HEK293 (cell line): ENCODE results near the gene CDPF1.

ENCODE experiments used
- CTCF ChIA-PET: fragments of 350-600 bp; formaldehyde crosslinking; extraction: SDS; loops from one replicate; lab custom pipeline; 2021; ENCODE audit warnings: antibody characterized with exemption; lab: Yijun Ruan, JAX
- POLR2A ChIA-PET: fragments of 300-600 bp; formaldehyde crosslinking; extraction: SDS; loops from one replicate; lab custom pipeline; 2020; ENCODE audit warnings: antibody characterized with exemption, inconsistent platforms; lab: Yijun Ruan, JAX
- H3K27ac ChIP-seq: fragments of 200-500 bp; sonication (Bioruptor generic); 2 replicates; pipeline ENCODE4 v1.5.1; 2014; ENCODE audit warnings: low read depth, low read length, control low read depth, inconsistent platforms; ENCODE audit errors: extremely low read depth
- H3K36me3 ChIP-seq, 2 experiments: fragments of 200-500 bp in 1 of 2; sonication (Bioruptor generic) in 1 of 2; 1 replicate in 1 of 2; 2 replicates in 1 of 2; pipeline ENCODE4 v1.5.1; 2014 to 2017; ENCODE audit warnings: inconsistent platforms in 2 of 2, low read length in 2 of 2; ENCODE audit not compliant: control insufficient read depth in 2 of 2, insufficient read depth in 1 of 2
- H3K4me1 ChIP-seq: fragments of 200-500 bp; sonication (Bioruptor generic); 2 replicates; pipeline ENCODE4 v1.5.1; 2014; ENCODE audit warnings: mild to moderate bottlenecking, low read length, inconsistent platforms; ENCODE audit not compliant: control insufficient read depth, insufficient read depth
- H3K4me3 ChIP-seq: 2 replicates; pipeline ENCODE4 v1.5.1; 2011; ENCODE audit warnings: low read depth, mild to moderate bottlenecking, control low read depth, low read length, moderate library complexity
- H3K9me3 ChIP-seq: fragments of 200-500 bp; sonication (Bioruptor generic); 2 replicates; pipeline ENCODE4 v1.5.1; 2014; ENCODE audit warnings: low read depth, low read length, inconsistent platforms; ENCODE audit not compliant: control insufficient read depth, insufficient read depth
- MZF1 ChIP-seq: fragments of 450-650 bp; formaldehyde crosslinking; IDR thresholded peaks from 2 replicates; pipeline ENCODE4 v1.5.1; 2017; ENCODE audit warnings: missing biosample characterization, missing genetic modification characterization, borderline replicate concordance
- ZFP69B ChIP-seq: fragments of 450-650 bp; formaldehyde crosslinking; IDR thresholded peaks from 2 replicates; pipeline ENCODE4 v1.5.1; 2016; ENCODE audit warnings: missing biosample characterization, missing genetic modification characterization
- ZNF140 ChIP-seq: fragments of 450-650 bp; formaldehyde crosslinking; IDR thresholded peaks from 2 replicates; pipeline ENCODE4 v1.5.1; 2016; ENCODE audit warnings: missing biosample characterization, missing genetic modification characterization
- ZNF19 ChIP-seq: fragments of 450-650 bp; formaldehyde crosslinking; IDR thresholded peaks from 2 replicates; pipeline ENCODE4; 2016; ENCODE audit warnings: missing biosample characterization, missing genetic modification characterization, low read depth
- ZNF335 ChIP-seq: fragments of 450-650 bp; formaldehyde crosslinking; conservative IDR thresholded peaks from 2 replicates; pipeline ENCODE4 v1.5.1; 2016; ENCODE audit warnings: missing biosample characterization, missing genetic modification characterization
- ZNF341 ChIP-seq: fragments of 450-650 bp; formaldehyde crosslinking; IDR thresholded peaks from 2 replicates; pipeline ENCODE4; 2016; ENCODE audit warnings: low read depth, missing biosample characterization, missing genetic modification characterization
- ZNF501 ChIP-seq: fragments of 450-650 bp; formaldehyde crosslinking; IDR thresholded peaks from 2 replicates; pipeline ENCODE4 v1.5.1; 2016; ENCODE audit warnings: missing biosample characterization, missing genetic modification characterization
- ZNF510 ChIP-seq: fragments of 450-650 bp; formaldehyde crosslinking; IDR thresholded peaks from 2 replicates; pipeline ENCODE4 v1.5.1; 2018; ENCODE audit warnings: mild to moderate bottlenecking, missing genetic modification characterization, missing biosample characterization; ENCODE audit not compliant: insufficient replicate concordance
- ZNF529 ChIP-seq: fragments of 450-650 bp; formaldehyde crosslinking; IDR thresholded peaks from 2 replicates; pipeline ENCODE4 v1.5.1; 2017; ENCODE audit warnings: missing genetic modification characterization, missing biosample characterization; ENCODE audit not compliant: insufficient replicate concordance
- ZNF548 ChIP-seq: fragments of 450-650 bp; formaldehyde crosslinking; IDR thresholded peaks from 2 replicates; pipeline ENCODE4 v1.5.1; 2016; ENCODE audit warnings: missing biosample characterization, missing genetic modification characterization
- ZNF747 ChIP-seq: fragments of 450-650 bp; formaldehyde crosslinking; IDR thresholded peaks from 2 replicates; pipeline ENCODE4 v1.5.1; 2016; ENCODE audit warnings: missing biosample characterization, missing genetic modification characterization
- ZNF76 ChIP-seq: fragments of 450-650 bp; formaldehyde crosslinking; IDR thresholded peaks from 2 replicates; pipeline ENCODE4; 2016; ENCODE audit warnings: low read depth, missing biosample characterization, missing genetic modification characterization, borderline replicate concordance
- TF ChIP-seq, protein P1 (sequence below): fragments of 450-650 bp; formaldehyde crosslinking; IDR thresholded peaks from 2 replicates; pipeline ENCODE4 v1.5.1; 2016; ENCODE audit warnings: missing biosample characterization, missing genetic modification characterization
- TF ChIP-seq, protein P2 (sequence below): fragments of 450-650 bp; formaldehyde crosslinking; IDR thresholded peaks from 2 replicates; pipeline ENCODE4 v1.5.1; 2016; ENCODE audit warnings: missing biosample characterization, missing genetic modification characterization
- TF ChIP-seq, protein P3 (sequence below): fragments of 450-650 bp; formaldehyde crosslinking; IDR thresholded peaks from 2 replicates; pipeline ENCODE4 v1.5.1; 2016; ENCODE audit warnings: missing biosample characterization, missing genetic modification characterization
- TF ChIP-seq, protein P4 (sequence below): fragments of 450-650 bp; formaldehyde crosslinking; IDR thresholded peaks from 2 replicates; pipeline ENCODE4 v1.5.1; 2016; ENCODE audit warnings: missing biosample characterization, missing genetic modification characterization
- TF ChIP-seq, protein P5 (sequence below): fragments of 450-650 bp; formaldehyde crosslinking; IDR thresholded peaks from 2 replicates; pipeline ENCODE4 v1.5.1; 2016; ENCODE audit warnings: missing biosample characterization, missing genetic modification characterization, low read depth
- TF ChIP-seq, protein P6 (sequence below): fragments of 450-650 bp; formaldehyde crosslinking; IDR thresholded peaks from 2 replicates; pipeline ENCODE4 v1.5.1; 2016; ENCODE audit warnings: missing biosample characterization, missing genetic modification characterization
- TF ChIP-seq, protein P7 (sequence below): IDR thresholded peaks from 2 replicates; pipeline ENCODE4 v1.6.1; 2011; ENCODE audit warnings: mild to moderate bottlenecking, low read depth, low read length, borderline replicate concordance

Gene CDPF1

DNA sequence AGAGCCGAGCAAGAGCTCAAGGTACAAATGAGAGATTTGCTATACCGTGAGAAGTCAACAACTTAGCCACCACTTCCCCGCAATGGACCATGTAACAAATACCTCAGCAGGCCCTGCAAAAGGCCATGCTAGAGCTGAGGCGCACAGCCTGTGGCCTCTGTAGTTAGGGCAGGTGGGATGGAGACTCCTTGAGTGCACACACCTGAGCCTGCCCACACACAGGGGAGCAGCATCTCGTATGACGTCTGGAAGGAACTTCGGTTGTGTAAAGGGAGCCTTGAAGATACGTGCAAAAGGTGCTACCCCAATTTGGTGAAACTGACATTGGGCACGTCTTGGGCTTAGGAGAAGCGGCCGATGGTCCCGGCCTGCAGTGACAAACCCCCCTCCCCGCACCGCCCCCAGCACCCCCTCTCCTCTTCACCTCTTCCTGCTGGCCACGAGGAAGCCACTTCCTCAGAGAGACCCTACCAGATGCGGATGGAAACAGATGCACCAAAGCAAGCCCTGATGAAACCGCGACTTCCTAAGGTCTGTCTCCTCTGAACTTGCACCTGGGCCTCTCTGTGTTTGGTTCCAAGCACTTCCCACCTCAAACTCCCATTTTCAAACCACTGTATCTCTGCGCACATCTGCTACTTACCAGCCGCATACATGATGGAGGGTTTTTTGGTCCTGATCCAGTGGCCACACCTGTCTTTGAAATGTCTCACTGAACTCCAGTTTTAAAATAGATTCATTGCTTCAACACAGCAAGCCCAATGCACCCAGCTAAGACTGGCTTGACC lies 10.6 kb downstream of the CDPF1 start (continued):
- no peak for TF ChIP-seq ZFP69B (tag by site-specific recombination)
- TF ChIP-seq ZNF501, result no peak
- TF ChIP-seq ZNF140, result no peak
- TF ChIP-seq ZNF510 (tag by site-specific recombination), result no peak

DNA sequence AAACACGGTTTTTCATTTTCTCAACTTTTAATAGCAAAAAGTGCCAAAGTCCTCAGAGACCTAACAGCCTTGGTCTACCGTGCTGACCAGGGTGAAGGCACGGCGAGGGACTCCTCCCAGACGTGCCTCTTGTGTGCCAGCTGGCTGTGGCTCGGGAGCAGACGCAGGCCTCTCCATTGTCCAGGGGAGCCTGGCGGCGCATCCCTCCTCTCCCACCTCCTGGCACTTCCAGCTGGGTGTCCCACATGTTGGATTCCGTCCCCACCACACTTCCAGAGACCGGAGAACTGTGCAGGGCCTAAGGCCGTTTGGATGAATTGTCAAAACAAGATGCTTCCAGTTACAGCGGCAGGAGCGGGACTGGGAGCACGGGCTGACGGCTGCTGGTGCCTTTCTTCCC lies 11.6 kb downstream of the CDPF1 start:
- no peak overlapping the region for H3K4me3 ChIP-seq
- H3K36me3 ChIP-seq, result peaks cover 0 to 11% of the 10 kb centered on the region in 2 experiments; a peak in 2 of 3 replicates
- no peaks in the 10 kb centered on the region for H3K9me3 ChIP-seq
- no peaks in the 10 kb centered on the region; the same call in 1 of the 2 replicates for H3K4me1 ChIP-seq
- TF ChIP-seq, protein P1, sequence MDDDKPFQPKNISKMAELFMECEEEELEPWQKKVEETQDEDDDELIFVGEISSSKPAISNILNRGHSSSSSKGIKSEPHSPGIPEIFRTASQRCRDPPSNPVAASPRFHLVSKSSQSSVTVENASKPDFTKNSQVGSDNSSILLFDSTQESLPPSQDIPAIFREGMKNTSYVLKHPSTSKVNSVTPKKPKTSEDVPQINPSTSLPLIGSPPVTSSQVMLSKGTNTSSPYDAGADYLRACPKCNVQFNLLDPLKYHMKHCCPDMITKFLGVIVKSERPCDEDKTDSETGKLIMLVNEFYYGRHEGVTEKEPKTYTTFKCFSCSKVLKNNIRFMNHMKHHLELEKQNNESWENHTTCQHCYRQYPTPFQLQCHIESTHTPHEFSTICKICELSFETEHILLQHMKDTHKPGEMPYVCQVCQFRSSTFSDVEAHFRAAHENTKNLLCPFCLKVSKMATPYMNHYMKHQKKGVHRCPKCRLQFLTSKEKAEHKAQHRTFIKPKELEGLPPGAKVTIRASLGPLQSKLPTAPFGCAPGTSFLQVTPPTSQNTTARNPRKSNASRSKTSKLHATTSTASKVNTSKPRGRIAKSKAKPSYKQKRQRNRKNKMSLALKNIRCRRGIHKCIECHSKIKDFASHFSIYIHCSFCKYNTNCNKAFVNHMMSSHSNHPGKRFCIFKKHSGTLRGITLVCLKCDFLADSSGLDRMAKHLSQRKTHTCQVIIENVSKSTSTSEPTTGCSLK (tag by site-specific recombination), result no peak
- TF ChIP-seq, protein P2, sequence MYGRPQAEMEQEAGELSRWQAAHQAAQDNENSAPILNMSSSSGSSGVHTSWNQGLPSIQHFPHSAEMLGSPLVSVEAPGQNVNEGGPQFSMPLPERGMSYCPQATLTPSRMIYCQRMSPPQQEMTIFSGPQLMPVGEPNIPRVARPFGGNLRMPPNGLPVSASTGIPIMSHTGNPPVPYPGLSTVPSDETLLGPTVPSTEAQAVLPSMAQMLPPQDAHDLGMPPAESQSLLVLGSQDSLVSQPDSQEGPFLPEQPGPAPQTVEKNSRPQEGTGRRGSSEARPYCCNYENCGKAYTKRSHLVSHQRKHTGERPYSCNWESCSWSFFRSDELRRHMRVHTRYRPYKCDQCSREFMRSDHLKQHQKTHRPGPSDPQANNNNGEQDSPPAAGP (tag by site-specific recombination), result no peak
- TF ChIP-seq, protein P3, sequence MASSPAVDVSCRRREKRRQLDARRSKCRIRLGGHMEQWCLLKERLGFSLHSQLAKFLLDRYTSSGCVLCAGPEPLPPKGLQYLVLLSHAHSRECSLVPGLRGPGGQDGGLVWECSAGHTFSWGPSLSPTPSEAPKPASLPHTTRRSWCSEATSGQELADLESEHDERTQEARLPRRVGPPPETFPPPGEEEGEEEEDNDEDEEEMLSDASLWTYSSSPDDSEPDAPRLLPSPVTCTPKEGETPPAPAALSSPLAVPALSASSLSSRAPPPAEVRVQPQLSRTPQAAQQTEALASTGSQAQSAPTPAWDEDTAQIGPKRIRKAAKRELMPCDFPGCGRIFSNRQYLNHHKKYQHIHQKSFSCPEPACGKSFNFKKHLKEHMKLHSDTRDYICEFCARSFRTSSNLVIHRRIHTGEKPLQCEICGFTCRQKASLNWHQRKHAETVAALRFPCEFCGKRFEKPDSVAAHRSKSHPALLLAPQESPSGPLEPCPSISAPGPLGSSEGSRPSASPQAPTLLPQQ (tag by site-specific recombination), result no peak
- TF ChIP-seq, protein P4, sequence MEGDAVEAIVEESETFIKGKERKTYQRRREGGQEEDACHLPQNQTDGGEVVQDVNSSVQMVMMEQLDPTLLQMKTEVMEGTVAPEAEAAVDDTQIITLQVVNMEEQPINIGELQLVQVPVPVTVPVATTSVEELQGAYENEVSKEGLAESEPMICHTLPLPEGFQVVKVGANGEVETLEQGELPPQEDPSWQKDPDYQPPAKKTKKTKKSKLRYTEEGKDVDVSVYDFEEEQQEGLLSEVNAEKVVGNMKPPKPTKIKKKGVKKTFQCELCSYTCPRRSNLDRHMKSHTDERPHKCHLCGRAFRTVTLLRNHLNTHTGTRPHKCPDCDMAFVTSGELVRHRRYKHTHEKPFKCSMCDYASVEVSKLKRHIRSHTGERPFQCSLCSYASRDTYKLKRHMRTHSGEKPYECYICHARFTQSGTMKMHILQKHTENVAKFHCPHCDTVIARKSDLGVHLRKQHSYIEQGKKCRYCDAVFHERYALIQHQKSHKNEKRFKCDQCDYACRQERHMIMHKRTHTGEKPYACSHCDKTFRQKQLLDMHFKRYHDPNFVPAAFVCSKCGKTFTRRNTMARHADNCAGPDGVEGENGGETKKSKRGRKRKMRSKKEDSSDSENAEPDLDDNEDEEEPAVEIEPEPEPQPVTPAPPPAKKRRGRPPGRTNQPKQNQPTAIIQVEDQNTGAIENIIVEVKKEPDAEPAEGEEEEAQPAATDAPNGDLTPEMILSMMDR (tag by site-specific recombination), result no peak
- no peak for TF ChIP-seq ZNF529
- no peak for TF ChIP-seq ZNF76 (tag by site-specific recombination)
- TF ChIP-seq, protein P5, sequence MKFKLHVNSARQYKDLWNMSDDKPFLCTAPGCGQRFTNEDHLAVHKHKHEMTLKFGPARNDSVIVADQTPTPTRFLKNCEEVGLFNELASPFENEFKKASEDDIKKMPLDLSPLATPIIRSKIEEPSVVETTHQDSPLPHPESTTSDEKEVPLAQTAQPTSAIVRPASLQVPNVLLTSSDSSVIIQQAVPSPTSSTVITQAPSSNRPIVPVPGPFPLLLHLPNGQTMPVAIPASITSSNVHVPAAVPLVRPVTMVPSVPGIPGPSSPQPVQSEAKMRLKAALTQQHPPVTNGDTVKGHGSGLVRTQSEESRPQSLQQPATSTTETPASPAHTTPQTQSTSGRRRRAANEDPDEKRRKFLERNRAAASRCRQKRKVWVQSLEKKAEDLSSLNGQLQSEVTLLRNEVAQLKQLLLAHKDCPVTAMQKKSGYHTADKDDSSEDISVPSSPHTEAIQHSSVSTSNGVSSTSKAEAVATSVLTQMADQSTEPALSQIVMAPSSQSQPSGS (tag by site-specific recombination), result no peak
- TF ChIP-seq ZNF341 (tag by site-specific recombination), result no peak
- TF ChIP-seq, protein P6, sequence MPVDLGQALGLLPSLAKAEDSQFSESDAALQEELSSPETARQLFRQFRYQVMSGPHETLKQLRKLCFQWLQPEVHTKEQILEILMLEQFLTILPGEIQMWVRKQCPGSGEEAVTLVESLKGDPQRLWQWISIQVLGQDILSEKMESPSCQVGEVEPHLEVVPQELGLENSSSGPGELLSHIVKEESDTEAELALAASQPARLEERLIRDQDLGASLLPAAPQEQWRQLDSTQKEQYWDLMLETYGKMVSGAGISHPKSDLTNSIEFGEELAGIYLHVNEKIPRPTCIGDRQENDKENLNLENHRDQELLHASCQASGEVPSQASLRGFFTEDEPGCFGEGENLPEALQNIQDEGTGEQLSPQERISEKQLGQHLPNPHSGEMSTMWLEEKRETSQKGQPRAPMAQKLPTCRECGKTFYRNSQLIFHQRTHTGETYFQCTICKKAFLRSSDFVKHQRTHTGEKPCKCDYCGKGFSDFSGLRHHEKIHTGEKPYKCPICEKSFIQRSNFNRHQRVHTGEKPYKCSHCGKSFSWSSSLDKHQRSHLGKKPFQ, result no peak
- no peak for TF ChIP-seq MZF1
- no peak for TF ChIP-seq ZNF548 (tag by site-specific recombination)
- TF ChIP-seq, protein P7, sequence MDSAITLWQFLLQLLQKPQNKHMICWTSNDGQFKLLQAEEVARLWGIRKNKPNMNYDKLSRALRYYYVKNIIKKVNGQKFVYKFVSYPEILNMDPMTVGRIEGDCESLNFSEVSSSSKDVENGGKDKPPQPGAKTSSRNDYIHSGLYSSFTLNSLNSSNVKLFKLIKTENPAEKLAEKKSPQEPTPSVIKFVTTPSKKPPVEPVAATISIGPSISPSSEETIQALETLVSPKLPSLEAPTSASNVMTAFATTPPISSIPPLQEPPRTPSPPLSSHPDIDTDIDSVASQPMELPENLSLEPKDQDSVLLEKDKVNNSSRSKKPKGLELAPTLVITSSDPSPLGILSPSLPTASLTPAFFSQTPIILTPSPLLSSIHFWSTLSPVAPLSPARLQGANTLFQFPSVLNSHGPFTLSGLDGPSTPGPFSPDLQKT, result no peak
- no peak for TF ChIP-seq ZNF335
- TF ChIP-seq ZNF747 (tag by site-specific recombination), result no peak
- no peak for TF ChIP-seq ZNF19 (tag by site-specific recombination)
- ChIA-PET CTCF (no interaction called here), POLR2A (no interaction called here)
- no peak overlapping the region for H3K27ac ChIP-seq
